ENCODE data around the gene GDF15.
A peak's percentile ranks its signal among the peaks of the same experiment; 100 is the strongest.
"Not testable (repeated sequence)": the region's sequence is repeated elsewhere in the genome, so short reads cannot be mapped to it uniquely, and the experiment has no call there.

The GDF15 gene

GRCh38 chr19:18385675-18386542 is at the start of gene GDF15:
GDF15 (plus strand) TSS chr19:18386158; CDS start chr19:18386190, 32 bp downstream.
- peak; percentile 90 for DNase-seq

- no peak for DNase-seq
Measured at GRCh38 chr19:18338541-18338940, 47.4 kb upstream of the GDF15 start.

DNA sequence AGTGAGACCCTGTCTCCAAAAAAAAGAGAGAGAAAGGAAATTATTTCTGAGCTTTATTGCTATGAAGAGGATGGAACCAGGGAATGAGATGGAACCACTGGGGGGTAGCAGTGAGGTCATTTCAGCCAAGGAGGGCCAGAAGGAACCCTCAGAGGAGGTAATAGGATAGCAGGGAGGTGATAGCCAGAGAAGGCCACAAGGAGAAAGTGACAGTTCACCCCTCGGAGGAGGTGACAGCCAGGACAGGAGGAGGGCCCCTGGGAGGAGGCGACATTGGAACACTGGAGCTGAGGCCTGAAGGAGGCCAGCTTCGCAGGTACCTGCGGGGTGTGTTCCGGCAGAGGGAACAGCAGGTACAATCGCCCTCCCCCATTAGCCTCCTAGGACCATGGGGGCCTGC is 46.2 kb upstream of the GDF15 start:
- DNase-seq: no peak

DNA sequence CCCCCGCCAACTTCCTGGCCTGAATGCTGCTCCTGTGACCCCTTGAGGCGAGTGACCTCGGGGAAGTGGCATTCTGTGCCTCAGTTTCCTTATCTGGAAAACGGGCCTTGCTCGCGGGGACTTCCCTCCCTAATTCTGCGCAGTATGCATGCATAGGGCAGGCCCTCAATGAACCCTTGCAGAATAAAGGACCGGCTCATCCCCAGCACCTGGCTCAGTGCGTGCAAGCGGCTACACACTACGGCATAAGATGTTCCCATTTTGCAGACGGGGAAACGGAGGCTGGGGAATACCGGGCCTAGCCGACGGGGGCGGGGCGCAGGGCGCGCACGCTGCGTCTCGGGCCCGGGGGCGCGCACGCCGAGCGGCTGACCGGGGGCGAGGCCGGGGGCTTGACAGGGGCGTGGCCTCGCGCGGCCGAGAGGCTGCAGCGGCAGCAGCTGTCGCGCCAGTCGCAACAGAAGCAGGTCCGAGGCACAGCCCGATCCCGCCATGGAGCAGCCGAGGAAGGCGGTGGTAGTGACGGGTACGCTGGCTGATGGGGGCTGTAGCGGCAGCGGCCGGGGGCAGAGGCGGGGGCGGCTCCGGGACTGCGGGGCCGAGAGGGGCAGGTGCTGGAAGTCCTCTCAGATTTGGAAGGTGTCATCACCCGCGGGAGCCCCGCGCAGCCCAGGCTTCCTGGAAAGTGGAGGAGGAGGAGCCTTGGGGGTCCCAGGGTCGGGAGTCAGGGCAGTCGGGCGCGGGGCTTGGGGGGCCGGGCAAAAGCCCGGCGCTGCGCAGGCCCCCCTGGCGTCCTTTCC is 45.6 kb upstream of the GDF15 start, which contains the start of gene PGPEP1:
Gene PGPEP1, plus strand, starts transcription at position 409 of the 800 bp plus-strand sequence. Its CDS starts 84 bp downstream, at position 493.
- no peak for DNase-seq

GRCh38 chr19:18340990-18341868 is 44.7 kb upstream of the GDF15 start:
- no peak for DNase-seq

GRCh38 chr19:18342090-18342632 is 43.8 kb upstream of the GDF15 start:
- no peak for DNase-seq

DNA sequence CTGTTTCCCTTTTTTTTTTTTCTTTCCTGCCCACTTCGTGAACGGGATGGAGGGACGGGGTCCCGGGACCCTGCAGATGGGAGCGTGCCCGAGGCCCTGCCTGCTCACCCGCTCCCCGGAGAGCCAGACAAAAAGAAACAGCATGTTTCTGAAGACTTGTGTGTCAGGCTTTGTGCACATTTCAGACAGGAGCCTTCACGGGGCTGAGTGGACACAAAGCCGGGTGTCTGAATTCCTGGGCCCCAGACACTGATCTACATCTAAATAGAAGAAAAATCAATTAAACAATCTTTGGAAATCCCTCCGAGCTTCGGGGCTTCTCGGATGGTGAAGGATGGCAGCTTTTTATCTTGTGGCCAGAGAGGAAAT is 41.4 kb upstream of the GDF15 start:
- DNase-seq: no peak

GRCh38 chr19:18345296-18345695 is 40.7 kb upstream of the GDF15 start:
- DNase-seq: no peak

DNA sequence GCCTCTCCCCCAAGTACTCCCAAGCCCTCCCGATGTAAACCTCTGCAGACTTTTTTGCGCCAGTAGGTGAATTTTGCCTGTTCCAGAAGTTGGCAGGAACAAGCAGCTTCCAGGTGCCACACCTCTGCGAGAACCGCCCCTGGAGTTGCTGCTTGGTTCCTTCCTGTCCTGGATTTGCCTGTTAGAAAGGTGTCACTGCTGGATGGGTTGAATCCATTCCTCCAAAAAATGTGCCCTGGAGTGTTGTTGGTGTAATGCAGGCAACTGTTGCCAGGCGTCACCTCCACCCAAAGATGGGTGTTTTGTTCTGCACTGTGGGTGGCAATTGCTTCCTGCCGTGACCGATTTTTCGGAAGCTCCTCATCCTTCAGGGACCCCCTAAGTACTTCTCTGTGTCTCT is 39.9 kb upstream of the GDF15 start:
- no peak for DNase-seq

- DNase-seq: no peak
Measured at GRCh38 chr19:18348171-18348570, 37.8 kb upstream of the GDF15 start.

GRCh38 chr19:18348818-18349339 is 37.1 kb upstream of the GDF15 start:
- DNase-seq: not testable (repeated sequence)

DNA sequence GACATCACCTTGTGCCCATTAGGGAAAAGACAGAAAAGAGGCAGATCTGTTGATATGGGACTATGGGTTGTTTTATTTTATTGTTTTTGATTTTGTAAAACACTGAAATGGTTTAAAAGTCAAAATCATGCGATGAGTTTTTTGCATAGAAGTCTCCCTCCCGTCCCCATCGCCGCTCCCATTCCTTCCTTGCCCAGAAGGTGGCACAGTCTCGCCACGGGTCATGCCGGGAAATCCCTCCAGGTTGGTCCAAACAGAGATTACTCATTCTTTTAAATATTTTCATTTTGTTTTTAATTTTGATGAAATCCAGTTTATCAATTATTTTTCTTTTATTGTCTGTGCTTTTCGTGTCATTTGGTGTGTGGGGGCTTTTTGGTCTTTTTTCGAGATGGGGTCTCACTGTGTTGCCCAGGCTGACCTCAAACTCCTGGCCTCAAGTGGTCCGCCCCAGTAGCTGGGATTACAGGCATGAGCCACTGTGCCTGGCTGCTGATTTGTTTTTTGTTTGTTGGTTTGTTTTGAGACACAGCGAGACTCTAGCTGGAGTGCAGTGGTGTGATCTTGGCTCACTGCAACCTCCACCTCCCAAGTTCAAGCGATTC is 36.3 kb upstream of the GDF15 start:
- DNase-seq: peak; percentile 32

GRCh38 chr19:18350490-18350889 is 35.5 kb upstream of the GDF15 start:
- no peak for DNase-seq

DNA sequence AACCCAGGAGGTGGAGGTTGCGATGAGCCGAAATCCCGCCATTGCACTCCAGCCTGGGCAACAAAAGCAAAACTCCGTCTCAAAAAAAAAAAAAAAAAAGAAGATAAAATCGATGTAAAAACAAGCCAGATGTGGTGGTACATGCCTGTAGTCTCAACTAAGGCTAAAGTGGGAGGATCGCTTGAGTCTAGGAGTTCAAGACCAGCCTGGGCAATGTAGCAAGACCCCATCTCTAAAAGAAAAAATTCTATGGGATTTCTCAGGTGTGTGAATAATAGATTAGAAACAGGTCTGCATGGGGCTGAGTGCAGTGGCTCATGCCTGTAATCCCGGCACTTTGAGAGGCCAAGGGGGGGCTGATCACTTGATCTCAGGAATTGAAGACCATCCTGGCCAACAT is 34.4 kb upstream of the GDF15 start:
- DNase-seq: no peak

- DNase-seq: no peak
Measured at GRCh38 chr19:18353378-18354005, 32.5 kb upstream of the GDF15 start.

GRCh38 chr19:18354743-18355142 is 31.2 kb upstream of the GDF15 start:
- DNase-seq: not testable (repeated sequence)

- DNase-seq: no peak
Measured at GRCh38 chr19:18357041-18357440, 28.9 kb upstream of the GDF15 start.

GRCh38 chr19:18361646-18362045 is 24.3 kb upstream of the GDF15 start:
- DNase-seq: no peak

GRCh38 chr19:18362934-18363542 is 22.9 kb upstream of the GDF15 start:
- DNase-seq: no peak

DNA sequence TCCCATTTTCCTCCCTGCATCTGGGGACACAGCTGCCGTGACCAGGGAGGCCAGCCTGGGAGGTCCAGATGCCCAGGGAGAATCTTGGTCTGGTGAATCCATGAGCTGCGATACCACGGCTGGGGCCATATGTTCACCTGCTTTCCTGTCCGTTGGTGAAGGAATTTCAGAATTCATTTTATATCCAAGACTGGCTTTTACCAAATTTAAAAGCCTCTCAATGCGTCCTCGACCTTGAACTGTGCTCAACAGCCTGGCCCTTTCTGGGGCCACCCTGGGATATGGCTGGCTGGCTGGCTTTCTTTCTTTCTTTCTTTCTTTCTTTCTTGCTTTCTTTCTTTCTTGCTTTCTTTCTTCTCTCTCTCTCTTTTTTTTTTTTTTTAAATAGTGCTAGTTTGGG is 22.2 kb upstream of the GDF15 start:
- no peak for DNase-seq

DNA sequence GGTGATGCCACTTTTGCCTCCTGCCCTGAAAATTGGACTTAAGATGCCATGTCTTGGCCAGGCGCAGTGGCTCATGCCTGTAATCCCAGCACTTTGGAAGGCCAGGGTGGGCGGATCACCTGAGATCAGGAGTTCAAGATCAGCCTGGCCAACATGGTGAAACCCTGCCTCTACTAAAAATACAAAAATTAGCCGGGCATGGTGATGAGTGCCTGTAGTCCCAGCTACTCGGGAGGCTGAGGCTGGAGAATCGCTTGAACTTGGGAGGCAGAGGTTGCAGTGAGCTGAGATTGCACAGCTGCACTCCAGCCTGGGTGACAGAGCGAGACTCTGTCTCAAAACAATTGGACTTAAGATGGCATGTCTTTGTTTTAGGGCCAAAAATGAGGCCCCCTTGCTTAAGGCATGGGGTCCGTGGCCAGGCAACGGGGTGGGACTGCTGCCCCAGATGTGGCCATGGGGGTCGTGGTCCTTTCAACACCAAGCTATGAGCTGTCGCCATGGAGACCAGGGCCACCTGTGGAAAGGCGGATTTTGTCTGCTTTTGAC is 21.6 kb upstream of the GDF15 start:
- not testable (repeated sequence) for DNase-seq

All from NCI-H226 (cell line).